ENCODE measurements around the gene TNKS1BP1. TPM values are rescaled to one million over a fixed set of nuclear protein-coding genes. Genes with fewer than 3 reads are reported as not detected.

Gene TNKS1BP1
- total RNA-seq, result 147 TPM
- long read RNA-seq, full-length matches to known transcripts, result 60 of 179 reads
- long read RNA-seq, partial matches to known transcripts, result 95 of 179 reads
- long read RNA-seq, other reads (novel, unspliced or antisense), result 24 of 179 reads

GRCh38 chr11:57324886-57325734, at the start of gene TNKS1BP1:
Gene TNKS1BP1 (minus strand): TSS chr11:57324952. CDS start chr11:57321885, 3,067 bp downstream.
- H3K4me3 ChIP-seq, result peak within 1 kb of the TSS; percentile 74
- TF ChIP-seq CTCF (IDR thresholded peaks at IDR 0.05), result no peak
- H3K4me1 ChIP-seq, result peaks cover 52% of the 10 kb centered on the region
- DNase-seq (peak; percentile 98), ATAC-seq (peak; percentile 84 to 91)
- peaks cover 43% of the 10 kb centered on the region for H3K36me3 ChIP-seq
- H3K27me3 ChIP-seq (ENCODE audit: low read depth), result no peaks in the 10 kb centered on the region
- intact Hi-C loops (cut with DNase I), result no loop called here
- H3K9me3 ChIP-seq, result no peaks in the 10 kb centered on the region
- H3K27ac ChIP-seq, result peak within 1 kb of the TSS; percentile 96

GRCh38 chr11:57373146-57373545, 48.4 kb upstream of the TNKS1BP1 start:
- H3K27me3 ChIP-seq (ENCODE audit: low read depth), result no peaks in the 10 kb centered on the region
- intact Hi-C loops (cut with DNase I), result no loop called here
- no peaks in the 10 kb centered on the region for H3K36me3 ChIP-seq
- H3K4me1 ChIP-seq, result no peaks in the 10 kb centered on the region
- DNase-seq (no peak), ATAC-seq (no peak)
- no peak overlapping the region for H3K4me3 ChIP-seq
- no peak overlapping the region for H3K27ac ChIP-seq
- no peak for TF ChIP-seq CTCF (IDR thresholded peaks at IDR 0.05)
- no peaks in the 10 kb centered on the region for H3K9me3 ChIP-seq

- H3K4me1 ChIP-seq, result no peaks in the 10 kb centered on the region
- no peak for DNase-seq
- intact Hi-C loops (cut with DNase I), result no loop called here
- H3K36me3 ChIP-seq, result no peaks in the 10 kb centered on the region
- ATAC-seq, result no peak
- no peak for TF ChIP-seq CTCF (IDR thresholded peaks at IDR 0.05)
- no peak overlapping the region for H3K27ac ChIP-seq
- no peaks in the 10 kb centered on the region for H3K27me3 ChIP-seq (ENCODE audit: low read depth)
- H3K9me3 ChIP-seq, result no peaks in the 10 kb centered on the region
- no peak overlapping the region for H3K4me3 ChIP-seq
Observed at GRCh38 chr11:57370941-57371340, 46.2 kb upstream of the TNKS1BP1 start.

GRCh38 chr11:57370251-57370650, 45.5 kb upstream of the TNKS1BP1 start:
- TF ChIP-seq CTCF (IDR thresholded peaks at IDR 0.05), result no peak
- intact Hi-C loops (cut with DNase I), result no loop called here
- no peaks in the 10 kb centered on the region for H3K4me1 ChIP-seq
- no peaks in the 10 kb centered on the region for H3K9me3 ChIP-seq
- H3K36me3 ChIP-seq, result no peaks in the 10 kb centered on the region
- no peak overlapping the region for H3K4me3 ChIP-seq
- H3K27ac ChIP-seq, result no peak overlapping the region
- no peaks in the 10 kb centered on the region for H3K27me3 ChIP-seq (ENCODE audit: low read depth)
- DNase-seq (no peak), ATAC-seq (no peak)

- intact Hi-C loops (cut with DNase I), result no loop called here
- TF ChIP-seq CTCF (IDR thresholded peaks at IDR 0.05), result no peak
Observed at GRCh38 chr11:57368845-57369232, 44.1 kb upstream of the TNKS1BP1 start.

More at GRCh38 chr11:57368845-57369232, 44.1 kb upstream of the TNKS1BP1 start:
- Histone ChIP-seq H3K27ac (no peak overlapping the region), H3K36me3 (no peaks in the 10 kb centered on the region), H3K4me1 (no peaks in the 10 kb centered on the region), H3K27me3 (ENCODE audit: low read depth) (no peaks in the 10 kb centered on the region), H3K9me3 (no peaks in the 10 kb centered on the region), H3K4me3 (no peak overlapping the region)
- DNase-seq (no peak), ATAC-seq (no peak)
